ENCODE data around the gene TYR.
"Not testable (repeated sequence)": the region's sequence is repeated elsewhere in the genome, so short reads cannot be mapped to it uniquely, and the experiment has no call there.

TYR gene

GRCh38 chr11:89177691-89178231 lies at the start of gene TYR:
TYR (plus strand) TSS chr11:89177875; CDS start chr11:89177954, 79 bp downstream.
- no peak for DNase-seq (ENCODE audit: low read depth in 2 of 2)

GRCh38 chr11:89136606-89137005 lies 41.1 kb upstream of the TYR start:
- no peak for DNase-seq (ENCODE audit: low read depth in 2 of 2)

- no peak for DNase-seq (ENCODE audit: low read depth in 2 of 2)
Observed at GRCh38 chr11:89147229-89147628, 30.4 kb upstream of the TYR start.

GRCh38 chr11:89159974-89160373 lies 17.7 kb upstream of the TYR start:
- DNase-seq (ENCODE audit: low read depth in 2 of 2) = no peak

GRCh38 chr11:89161949-89162348 lies 15.7 kb upstream of the TYR start:
- no peak for DNase-seq (ENCODE audit: low read depth in 2 of 2)

GRCh38 chr11:89163686-89164085 lies 14.0 kb upstream of the TYR start:
- DNase-seq (ENCODE audit: low read depth in 2 of 2) = no peak

- no peak for DNase-seq (ENCODE audit: low read depth in 2 of 2)
Observed at GRCh38 chr11:89168396-89168795, 9.3 kb upstream of the TYR start.

GRCh38 chr11:89175796-89176195 lies 1.9 kb upstream of the TYR start:
- no peak for DNase-seq (ENCODE audit: low read depth in 2 of 2)

- DNase-seq (ENCODE audit: low read depth in 2 of 2) = no peak
Observed at GRCh38 chr11:89176938-89177337, 737 bp upstream of the TYR start.

- DNase-seq (ENCODE audit: low read depth in 2 of 2) = no peak
Observed at GRCh38 chr11:89181111-89181510, 3.4 kb downstream of the TYR start.

GRCh38 chr11:89182773-89183518 lies 5.3 kb downstream of the TYR start:
- no peak for DNase-seq (ENCODE audit: low read depth in 2 of 2)

GRCh38 chr11:89184021-89184420 lies 6.3 kb downstream of the TYR start:
- no peak for DNase-seq (ENCODE audit: low read depth in 2 of 2)

GRCh38 chr11:89189776-89190175 lies 12.1 kb downstream of the TYR start:
- no peak for DNase-seq (ENCODE audit: low read depth in 2 of 2)

- no peak for DNase-seq (ENCODE audit: low read depth in 2 of 2)
Observed at GRCh38 chr11:89201138-89201537, 23.5 kb downstream of the TYR start.

- DNase-seq (ENCODE audit: low read depth in 2 of 2) = no peak
Observed at GRCh38 chr11:89203814-89204213, 26.1 kb downstream of the TYR start.

GRCh38 chr11:89205378-89205777 lies 27.7 kb downstream of the TYR start:
- no peak for DNase-seq (ENCODE audit: low read depth in 2 of 2)

GRCh38 chr11:89220684-89221339 lies 43.1 kb downstream of the TYR start:
- DNase-seq (ENCODE audit: low read depth in 2 of 2) = no peak

GRCh38 chr11:89235083-89235482 lies 57.4 kb downstream of the TYR start:
- no peak for DNase-seq (ENCODE audit: low read depth in 2 of 2)

GRCh38 chr11:89235976-89236375 lies 58.3 kb downstream of the TYR start:
- DNase-seq (ENCODE audit: low read depth in 2 of 2) = no peak

GRCh38 chr11:89247007-89247406 lies 69.3 kb downstream of the TYR start:
- not testable (repeated sequence) for DNase-seq (ENCODE audit: low read depth in 2 of 2)

GRCh38 chr11:89249196-89249595 lies 71.5 kb downstream of the TYR start:
- DNase-seq (ENCODE audit: low read depth in 2 of 2) = no peak

GRCh38 chr11:89261483-89261882 lies 83.8 kb downstream of the TYR start:
- not testable (repeated sequence) for DNase-seq (ENCODE audit: low read depth in 2 of 2)

- no peak for DNase-seq (ENCODE audit: low read depth in 2 of 2)
Observed at GRCh38 chr11:89267660-89268302, 90.1 kb downstream of the TYR start.

All from stimulated activated CD4-positive, alpha-beta T cell treated with anti-CD3 and anti-CD28 coated beads, Interleukin-1b, Interleukin-23, amount 100 ng/mL, for 1 hour (primary cell).